GM21529 (cell line): ENCODE measurements around the gene CCDC181.
"Not testable (repeated sequence)": the region's sequence is repeated elsewhere in the genome, so short reads cannot be mapped to it uniquely, and the experiment has no call there.

ENCODE experiments used
- ATAC-seq: cut with Tn5 transposase; IDR thresholded peaks from one replicate; pipeline ENCODE4 v1.9.1; 2021; ENCODE audit not compliant: unreplicated experiment

Gene CCDC181

DNA sequence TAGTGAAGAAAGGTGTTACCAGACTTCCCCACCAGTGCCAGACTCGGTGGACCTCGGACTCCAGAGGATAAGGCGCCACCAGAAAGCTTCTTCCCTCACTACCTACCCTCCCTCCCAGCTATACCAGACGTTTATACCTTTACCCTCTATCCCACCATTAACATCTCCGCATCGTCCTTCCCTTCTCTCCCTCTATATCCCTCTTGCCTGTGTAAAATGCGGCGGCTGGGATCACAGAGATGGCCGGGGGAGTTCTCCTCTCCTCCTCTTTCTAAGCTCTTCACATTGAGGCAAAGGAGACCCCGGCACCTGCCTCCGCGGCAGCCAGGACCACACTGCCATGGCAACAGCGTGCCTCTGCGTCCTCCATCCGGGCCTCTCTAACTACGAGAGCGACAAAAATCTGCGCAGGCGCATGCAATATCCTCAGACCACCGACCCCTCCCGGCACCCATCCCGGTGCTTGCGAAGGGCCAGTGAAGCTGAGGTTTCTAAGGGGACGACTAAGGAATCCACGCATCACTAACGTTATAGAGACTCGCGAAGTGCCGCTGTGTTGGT lies at the start of gene CCDC181:
Gene CCDC181 (minus strand): TSS at position 394 of the 561 bp plus-strand sequence. CDS start 2,547 bp downstream, outside the sequence.
- no peak for ATAC-seq

GRCh38 chr1:169475806-169476387 lies 48.6 kb upstream of the CCDC181 start:
- ATAC-seq: no peak

GRCh38 chr1:169474302-169474995 lies 47.2 kb upstream of the CCDC181 start:
- ATAC-seq: no peak

DNA sequence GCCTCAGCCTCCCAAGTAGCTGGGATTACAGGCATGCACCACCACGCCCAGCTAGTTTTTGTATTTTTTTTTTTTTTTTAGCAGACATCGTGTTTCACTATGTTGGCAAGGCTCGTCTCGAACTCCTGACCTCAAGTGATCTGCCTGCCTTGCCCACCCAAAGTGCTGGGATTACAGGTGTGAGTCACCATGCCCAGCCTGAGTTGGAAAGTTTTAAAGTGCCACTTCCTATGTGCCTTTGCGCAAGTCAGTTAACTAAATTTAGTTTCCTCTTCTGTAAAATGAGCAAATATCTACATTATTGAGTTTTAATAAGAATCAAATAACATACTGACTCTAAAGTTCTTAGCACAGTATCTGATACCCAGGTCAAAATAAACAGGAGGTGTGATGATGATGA lies 46.1 kb upstream of the CCDC181 start:
- ATAC-seq: no peak

DNA sequence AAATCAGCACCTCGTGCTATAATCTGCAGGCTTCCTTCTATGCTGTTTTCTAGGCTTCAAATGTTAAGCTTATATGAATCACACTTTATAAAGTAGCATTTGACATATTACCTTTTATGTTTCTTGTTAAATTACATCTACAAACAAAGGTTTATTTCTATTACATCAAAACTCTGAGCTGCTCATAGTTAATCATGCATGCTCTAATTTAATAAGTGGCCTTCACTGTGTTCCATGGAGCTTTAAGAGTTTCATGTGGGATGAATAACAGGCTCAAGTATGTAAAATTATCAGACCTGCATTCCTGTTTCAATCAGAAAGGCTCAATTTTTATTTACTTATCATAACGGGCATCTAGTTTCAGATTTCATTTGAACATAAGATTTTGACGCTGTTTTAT lies 45.5 kb upstream of the CCDC181 start:
- no peak for ATAC-seq

DNA sequence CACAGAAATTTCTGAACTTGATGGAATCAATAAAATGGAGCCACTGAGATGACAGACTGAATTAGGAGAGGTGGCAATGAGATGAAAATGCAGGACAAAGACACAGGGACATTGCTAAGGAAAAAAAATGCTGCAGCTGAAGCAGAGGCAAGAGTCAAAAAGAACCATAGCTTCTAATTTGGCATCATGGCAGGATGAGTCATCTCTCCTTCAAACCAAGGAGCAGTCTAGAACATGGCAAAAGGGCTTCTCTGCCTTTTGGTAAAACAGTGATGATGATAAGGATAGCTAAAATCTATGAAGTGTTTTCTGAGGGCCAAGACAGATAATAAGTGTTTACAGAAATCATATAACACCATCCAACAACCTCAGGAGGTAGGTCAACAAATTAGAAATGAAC lies 41.7 kb upstream of the CCDC181 start:
- no peak for ATAC-seq

GRCh38 chr1:169466259-169467230 lies 39.3 kb upstream of the CCDC181 start:
- no peak for ATAC-seq

- ATAC-seq: no peak
Observed at GRCh38 chr1:169465281-169465680, 38.0 kb upstream of the CCDC181 start.

DNA sequence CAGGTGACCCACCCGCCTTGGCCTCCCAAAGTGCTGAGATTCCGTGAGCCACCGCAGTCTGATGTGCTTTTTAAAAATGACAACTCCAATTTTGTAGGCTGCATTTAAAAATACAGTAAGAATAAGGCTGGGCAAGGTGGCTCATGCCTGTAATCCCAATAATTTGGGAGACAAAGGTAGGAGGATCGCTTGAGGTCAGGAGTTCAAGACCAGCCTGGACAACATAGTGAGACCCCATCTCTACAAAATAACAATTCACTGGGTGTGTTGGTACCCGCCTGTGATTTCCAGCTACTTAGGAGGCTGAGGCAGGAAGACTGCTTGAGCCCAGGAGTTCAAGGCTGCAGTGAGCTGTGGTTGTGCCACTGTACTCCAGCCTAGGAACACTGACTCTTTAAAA lies 35.1 kb upstream of the CCDC181 start:
- ATAC-seq: no peak

DNA sequence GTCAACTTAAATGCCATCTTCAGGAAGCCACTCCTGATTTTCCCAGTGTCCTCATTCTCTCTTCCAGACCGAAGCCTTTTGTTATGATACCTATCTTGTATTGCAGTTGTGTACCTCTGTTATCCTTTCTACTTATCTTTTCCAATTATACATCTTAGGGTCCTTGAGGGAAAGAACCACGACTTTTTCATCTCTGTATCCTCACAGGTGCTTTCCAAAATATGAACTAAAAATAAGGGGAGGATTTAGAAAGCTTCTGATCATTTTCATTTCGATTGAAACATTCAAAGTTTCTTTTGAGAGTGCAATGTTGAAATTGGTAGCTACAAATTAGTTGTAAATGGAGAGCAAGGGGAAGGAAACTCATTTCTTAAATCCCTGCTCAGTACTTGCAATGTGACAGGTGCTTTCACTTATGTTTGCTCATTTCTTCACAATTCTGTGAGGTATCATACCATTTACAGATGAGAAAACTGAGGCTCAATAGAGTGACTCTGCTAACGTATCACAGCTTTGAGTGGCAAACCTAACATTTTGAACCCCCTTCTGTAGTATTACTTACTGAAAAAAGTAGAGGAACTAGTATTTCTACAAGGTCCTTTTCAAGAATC lies 34.2 kb upstream of the CCDC181 start:
- no peak for ATAC-seq

DNA sequence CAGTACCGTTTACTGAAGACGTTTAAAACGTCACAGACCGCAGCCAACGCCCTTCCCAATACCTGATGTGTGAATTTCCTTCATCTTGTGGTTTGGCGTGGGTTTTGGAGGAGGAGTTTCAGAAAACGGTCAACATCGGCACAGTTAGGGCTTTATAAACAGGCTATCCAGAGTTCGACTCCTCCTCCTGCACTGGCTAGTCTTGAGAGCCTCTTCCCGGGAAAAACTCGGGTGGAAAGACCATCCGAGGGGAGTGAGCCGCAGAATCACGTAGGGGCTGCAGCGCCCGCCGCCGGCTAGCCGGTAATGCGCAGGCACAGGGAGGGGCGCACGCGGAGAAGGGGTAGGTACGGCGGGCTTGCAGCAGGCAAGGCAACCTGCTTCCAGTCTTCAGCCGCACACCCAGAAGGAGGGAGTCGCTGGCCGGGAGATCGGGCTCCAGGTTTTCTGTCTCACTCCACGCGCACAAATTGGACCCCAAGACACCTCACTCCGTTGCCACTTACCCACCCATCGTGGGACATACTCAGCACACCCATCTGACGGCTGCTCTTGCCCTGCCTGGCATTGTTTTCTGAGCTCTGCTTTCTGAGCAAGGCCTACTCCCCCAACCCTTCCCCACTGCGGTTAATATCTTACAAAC lies 33.0 kb upstream of the CCDC181 start:
- ATAC-seq: no peak

GRCh38 chr1:169457443-169457842 lies 30.2 kb upstream of the CCDC181 start:
- ATAC-seq: no peak

DNA sequence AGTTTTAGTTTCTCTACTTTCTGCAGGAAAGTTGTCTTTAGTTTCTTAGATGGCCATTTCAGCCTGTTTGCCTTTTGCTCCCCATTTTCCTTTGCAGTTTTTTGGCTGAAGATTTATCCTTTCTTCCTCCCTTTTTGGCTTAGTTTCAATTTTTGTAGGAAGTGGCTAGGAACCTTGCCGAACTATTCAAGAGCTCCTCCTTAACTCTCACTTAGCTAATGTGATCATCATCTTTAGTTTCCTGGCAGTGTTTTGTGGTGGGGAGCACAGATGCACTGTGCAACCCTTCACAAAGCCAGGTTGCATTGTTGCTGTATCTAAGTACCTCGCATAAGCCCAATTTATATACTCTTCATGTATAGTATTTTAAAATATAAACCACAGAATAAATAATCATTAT lies 28.8 kb upstream of the CCDC181 start:
- no peak for ATAC-seq

- ATAC-seq: no peak
Observed at GRCh38 chr1:169452921-169453320, 25.6 kb upstream of the CCDC181 start.

- ATAC-seq: no peak
Observed at GRCh38 chr1:169451218-169451824, 24.0 kb upstream of the CCDC181 start.

- ATAC-seq: no peak
Observed at GRCh38 chr1:169443923-169444322, 16.6 kb upstream of the CCDC181 start.

DNA sequence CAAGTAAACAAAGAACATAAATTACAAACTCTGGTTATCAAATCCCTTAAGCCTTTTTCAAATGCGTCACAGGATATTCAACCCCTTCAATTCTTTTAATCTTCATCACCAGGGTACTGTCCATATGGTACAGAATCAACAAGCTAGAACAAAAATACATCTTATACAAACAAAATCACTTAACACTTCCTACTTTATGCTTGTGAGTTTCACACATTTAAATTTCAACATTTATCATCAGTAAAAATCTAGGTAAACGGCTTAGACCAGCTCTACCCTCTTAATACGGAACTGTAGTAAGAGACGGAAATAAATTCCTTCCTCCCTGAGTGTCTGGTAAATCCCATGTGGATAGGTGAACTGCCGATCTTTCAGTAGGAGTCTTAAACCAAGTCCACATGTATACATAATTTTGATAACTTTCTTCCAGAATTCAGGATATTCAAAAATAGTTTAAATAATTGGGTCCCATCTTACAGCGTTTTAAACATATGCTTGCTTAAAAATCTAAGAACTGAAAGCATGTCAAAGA lies 1.0 kb downstream of the CCDC181 start:
- no peak for ATAC-seq

GRCh38 chr1:169421309-169421708 lies 6.0 kb downstream of the CCDC181 start:
- no peak for ATAC-seq

- ATAC-seq: no peak
Observed at GRCh38 chr1:169414952-169415351, 12.3 kb downstream of the CCDC181 start.

- ATAC-seq: not testable (repeated sequence)
Observed at GRCh38 chr1:169408340-169408739, 18.9 kb downstream of the CCDC181 start.
